Eye (tissue), 1 donor: ENCODE data around the gene BATF2.
"Not testable (repeated sequence)": the region's sequence is repeated elsewhere in the genome, so short reads cannot be mapped to it uniquely, and the experiment has no call there.

Experiments used
- DNase-seq: peaks from one replicate; pipeline ENCODE4 v3.0.0-alpha.2; 2015

Gene BATF2, protein sequence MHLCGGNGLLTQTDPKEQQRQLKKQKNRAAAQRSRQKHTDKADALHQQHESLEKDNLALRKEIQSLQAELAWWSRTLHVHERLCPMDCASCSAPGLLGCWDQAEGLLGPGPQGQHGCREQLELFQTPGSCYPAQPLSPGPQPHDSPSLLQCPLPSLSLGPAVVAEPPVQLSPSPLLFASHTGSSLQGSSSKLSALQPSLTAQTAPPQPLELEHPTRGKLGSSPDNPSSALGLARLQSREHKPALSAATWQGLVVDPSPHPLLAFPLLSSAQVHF

DNA sequence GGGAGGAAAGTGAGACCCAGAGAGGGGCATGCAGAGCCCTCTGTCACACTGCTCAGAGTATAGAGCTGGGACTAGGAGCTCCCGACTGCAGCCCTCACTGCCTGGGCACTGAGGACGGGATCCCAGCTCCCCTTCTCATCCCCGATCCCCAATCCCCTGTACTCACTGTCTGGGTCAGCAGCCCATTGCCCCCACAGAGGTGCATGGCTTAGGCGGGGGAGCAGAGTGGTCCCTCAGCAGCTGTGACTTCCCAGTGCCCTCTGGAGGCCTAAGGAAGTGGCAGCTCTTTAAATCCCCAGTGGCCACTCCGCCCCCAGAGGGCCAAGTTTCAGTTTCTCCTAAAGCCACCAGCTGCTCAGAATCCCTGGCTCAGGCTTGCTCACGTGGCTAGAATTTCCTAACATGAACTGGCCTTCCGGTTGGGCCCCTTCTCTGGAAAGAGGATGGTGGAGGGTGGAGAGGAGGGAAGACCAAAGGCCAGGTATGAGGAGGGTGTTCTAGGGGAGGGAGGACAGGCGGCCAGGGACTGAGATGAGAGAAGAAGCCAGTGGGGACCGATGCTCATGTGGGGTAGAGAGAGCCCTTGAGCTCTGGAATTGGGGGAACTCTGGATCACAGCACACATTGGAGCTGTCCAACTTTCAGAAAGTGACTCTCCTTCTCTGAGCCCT is at the start of gene BATF2:
TSS of gene BATF2 (minus strand) at position 262 of the 671 bp plus-strand sequence. CDS start at position 205, 57 bp downstream.
- peak; percentile 79 for DNase-seq

GRCh38 chr11:65045728-65046127 is 49.0 kb upstream of the BATF2 start:
- no peak for DNase-seq

DNA sequence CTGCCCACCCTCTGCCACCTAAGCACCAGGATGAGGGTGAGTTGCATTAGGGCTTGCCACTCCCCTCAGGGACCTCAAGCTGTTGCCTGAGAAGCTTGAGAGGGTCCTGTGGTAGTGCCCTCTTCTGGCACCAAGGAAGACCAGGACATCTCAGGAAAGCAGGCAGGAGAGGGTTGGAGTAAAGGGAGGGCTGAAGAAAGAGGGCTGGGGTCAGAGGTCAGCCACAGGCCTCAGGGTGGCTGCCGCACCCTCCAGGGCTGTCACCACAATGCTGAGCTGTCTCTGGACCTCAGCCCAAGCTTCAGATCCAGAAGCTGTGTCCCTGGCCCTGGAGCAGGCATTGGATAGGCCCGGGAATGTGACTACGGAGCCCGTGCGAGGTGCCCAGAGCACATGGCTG is 48.3 kb upstream of the BATF2 start:
- DNase-seq: no peak

DNA sequence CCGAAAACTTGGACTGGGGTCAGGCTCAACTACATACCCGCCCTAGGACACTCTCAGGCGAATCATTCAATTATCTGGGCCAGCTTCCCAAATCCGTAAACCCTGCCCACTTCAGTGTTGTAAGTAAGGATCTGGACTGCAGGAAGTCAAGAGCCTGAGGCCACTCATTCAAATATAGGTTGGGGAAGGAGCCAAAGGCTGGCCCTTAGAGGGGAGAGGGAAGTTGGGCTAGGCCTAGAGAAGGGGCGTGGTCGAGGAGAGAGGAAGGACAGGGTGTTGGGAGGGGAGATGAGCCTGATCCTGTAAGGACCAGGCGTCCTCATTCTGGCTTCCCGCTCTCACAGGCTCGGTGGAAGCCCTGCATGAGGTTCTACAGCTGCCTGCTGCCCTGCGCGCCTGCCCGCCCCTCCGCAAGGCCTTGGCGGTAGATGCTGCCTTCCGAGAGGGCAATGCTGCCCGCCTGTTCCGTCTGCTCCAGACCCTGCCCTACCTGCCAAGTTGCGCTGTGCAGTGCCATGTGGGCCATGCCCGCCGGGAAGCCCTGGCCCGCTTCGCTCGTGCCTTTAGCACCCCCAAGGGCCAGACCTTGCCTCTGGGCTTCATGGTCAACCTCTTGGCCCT is 47.2 kb upstream of the BATF2 start:
- DNase-seq: no peak

GRCh38 chr11:65042891-65043290 is 46.1 kb upstream of the BATF2 start:
- DNase-seq: no peak

DNA sequence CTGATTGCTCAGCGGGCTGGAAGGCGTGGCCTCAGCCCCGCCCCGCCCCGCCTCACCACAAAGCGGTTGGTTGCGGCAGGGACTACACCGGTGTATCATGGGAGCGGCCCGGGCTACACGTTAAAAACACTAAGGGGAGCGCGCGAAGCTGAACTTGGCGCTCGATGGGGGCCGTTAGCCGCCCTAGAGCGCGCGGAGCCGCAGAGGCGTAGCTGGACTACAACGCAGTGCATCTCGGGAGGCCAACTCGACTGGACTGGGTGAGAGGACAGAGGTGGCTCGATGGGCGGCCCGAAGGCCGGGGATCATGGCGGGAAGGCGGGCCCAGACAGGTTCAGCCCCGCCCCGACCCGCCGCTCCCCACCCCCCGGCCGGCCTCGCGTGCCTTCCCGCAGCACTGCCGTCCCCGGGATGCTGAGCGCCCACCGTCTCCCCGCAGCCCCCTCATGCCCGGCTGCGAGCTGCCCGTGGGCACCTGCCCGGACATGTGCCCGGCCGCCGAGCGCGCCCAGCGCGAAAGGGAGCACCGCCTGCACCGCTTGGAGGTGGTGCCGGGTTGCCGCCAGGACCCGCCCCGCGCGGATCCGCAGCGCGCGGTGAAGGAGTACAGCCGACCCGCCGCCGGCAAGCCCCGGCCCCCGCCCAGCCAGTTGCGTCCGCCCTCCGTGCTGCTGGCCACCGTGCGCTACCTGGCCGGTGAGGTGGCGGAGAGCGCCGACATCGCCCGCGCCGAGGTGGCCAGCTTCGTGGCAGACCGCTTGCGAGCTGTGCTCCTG is 44.3 kb upstream of the BATF2 start, which contains the start of gene SAC3D1:
TSS of gene SAC3D1 (plus strand) at position 364 of the 776 bp plus-strand sequence. CDS start at position 447, 83 bp downstream.
- peak; percentile 96 for DNase-seq

GRCh38 chr11:65040520-65040846 is 43.7 kb upstream of the BATF2 start:
- no peak for DNase-seq

GRCh38 chr11:65036931-65037330 is 40.2 kb upstream of the BATF2 start:
- no peak for DNase-seq

DNA sequence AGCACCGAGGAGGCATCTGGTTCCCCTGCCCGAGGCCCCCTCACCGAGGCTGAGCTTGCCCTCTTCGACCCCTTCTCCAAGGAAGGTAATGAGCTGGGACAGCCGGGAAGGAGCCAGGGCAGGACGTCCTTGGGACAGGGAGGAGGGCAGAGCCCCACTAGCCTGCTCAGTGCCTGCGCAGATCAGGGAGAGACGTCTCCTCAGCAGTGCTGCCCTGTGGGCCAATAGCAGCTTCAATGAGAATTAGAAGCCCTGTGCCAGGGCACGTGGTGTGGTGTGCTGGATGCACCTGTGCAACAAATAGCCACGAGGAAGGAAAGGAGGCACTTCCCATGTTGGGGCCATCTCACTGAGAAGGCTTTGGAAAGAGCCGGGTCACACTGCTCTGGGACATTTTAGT is 38.8 kb upstream of the BATF2 start:
- DNase-seq: peak; percentile 10

- no peak for DNase-seq
Observed at GRCh38 chr11:65034423-65034822, 37.7 kb upstream of the BATF2 start.

DNA sequence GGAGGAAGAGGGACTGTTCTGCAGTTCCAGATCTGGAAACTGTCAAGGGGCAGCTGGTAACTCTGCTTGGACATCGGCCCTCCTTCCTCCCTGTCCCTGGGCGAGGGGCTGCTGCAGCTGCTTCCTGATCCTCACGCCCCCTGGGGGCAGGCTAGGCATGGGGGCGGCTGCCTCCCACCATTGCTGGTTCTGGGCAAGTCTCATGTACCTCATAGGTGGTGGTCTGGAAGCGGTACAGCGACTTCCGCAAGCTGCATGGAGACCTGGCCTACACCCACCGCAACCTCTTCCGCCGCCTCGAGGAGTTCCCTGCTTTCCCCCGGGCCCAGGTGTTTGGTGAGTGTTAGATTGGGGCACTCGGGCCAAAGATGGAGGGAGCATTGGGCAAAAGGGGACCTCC is 35.4 kb upstream of the BATF2 start:
- no peak for DNase-seq

GRCh38 chr11:65027213-65028067 is 30.7 kb upstream of the BATF2 start, which contains the start of gene SNX15:
SNX15 (plus strand) TSS chr11:65027439; CDS start chr11:65027538, 99 bp downstream.
- DNase-seq: peak; percentile 99

DNA sequence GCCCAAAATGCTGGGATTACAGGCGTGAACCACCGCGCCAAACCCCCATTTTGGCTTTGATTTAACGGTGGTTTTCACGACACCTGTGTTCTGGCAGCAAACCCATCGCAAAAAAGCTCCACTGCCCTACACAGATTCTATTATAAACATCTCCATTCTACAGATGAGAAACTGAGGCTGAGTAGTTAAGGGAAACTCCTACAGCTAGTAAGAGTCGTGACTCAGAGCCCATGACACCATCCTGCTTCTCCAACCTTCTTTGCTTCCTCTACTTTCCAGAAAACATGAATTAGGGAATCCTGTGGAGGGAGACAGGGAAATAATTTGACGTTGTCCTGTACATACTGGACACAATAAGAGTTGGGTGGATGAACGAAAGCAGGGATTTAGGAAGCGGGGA is 30.0 kb upstream of the BATF2 start:
- DNase-seq: no peak

DNA sequence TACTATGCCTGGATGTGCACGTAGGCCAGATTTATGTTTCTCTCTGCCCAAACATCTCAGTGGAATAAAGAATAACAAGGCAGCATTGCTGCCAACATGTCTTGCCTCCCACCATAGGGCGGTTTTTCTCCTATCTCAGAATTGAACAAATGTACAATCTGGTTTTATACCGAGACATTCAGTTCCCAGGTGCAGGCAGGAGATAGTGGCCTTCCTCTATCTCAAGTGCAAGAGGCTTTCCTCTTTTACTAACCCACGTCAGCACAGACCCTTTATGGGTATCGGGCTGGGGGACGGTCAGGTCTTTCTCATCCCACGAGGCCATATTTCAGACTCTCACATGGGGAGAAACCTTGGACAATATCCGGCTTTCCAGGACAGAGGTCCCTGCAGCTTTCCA is 26.7 kb upstream of the BATF2 start:
- DNase-seq: not testable (repeated sequence)

DNA sequence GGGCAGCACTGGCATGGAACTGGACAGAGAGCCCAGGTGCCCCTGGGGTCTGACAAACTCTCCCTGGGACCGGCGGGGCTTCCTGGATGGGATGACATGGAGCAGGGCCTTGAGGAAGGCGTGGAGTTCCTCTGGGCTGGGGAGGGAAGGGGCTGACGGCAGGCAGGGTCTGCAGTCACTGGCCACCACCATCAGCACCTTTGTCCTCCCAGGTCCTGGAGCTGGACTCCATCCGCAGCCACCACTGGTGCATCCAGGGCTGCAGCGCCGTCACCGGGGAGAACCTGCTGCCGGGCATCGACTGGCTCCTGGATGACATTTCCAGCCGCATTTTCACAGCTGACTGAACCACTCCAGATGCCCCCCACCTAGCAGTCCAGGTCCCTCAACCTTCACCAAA is 24.7 kb upstream of the BATF2 start:
- DNase-seq: no peak

DNA sequence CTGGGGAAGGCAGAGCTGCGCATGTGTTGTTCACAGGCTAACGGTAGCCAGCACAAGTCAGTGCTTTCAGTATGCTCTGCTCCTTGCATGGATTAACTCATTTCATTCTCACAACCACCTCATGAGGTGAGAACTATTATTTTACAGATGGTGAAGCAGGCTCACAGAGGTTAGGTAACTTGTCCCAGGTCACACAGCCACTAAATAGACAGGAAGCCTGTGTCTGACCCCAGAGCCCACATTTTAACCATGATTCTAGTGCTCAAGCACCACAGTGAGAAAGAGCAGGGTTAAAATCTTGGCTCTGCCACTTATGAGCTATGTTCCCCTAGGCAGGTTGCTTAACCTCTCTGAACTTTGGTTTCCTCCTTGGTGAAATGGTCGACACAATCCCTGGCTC is 24.2 kb upstream of the BATF2 start:
- no peak for DNase-seq

DNA sequence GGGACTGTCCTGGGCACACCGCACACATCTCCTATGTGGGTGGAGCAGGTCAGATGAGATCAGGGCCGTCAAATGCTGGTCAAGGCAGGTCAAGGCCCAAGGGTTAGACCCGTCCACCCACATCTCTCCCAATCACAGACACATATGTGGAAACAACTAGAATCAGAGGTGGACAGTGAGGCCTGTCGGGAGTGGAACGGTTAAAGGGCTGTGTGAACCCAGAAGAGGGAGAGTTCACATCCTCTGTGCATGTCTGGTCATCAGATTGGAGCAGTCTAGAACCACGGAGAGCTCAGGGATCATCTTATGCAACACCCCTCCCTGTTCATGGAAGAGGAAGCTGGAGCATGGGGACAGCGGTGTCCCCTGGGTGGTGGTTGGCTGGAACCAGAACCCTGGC is 23.1 kb upstream of the BATF2 start:
- DNase-seq: no peak

- no peak for DNase-seq
Observed at GRCh38 chr11:65017937-65018336, 21.2 kb upstream of the BATF2 start.

DNA sequence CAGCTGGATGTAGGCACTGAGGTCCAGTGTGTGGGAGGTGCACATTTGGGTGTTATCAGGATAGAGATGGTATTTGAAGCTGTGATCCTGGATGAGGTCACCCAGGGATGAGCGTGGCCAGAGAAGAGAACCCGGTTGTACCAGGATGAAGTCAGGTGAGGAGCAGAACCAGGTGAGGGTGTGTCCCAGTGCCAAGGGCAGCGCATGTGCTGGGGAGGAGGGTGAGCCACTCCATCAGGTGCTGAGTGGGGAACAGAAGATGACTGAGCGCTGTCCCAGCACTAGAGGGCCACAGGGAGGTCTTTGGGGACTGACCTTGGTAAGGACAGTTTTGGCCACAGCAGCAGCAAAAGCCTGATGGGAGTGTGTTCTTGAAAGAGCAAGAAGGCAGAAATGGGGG is 19.9 kb upstream of the BATF2 start:
- no peak for DNase-seq

DNA sequence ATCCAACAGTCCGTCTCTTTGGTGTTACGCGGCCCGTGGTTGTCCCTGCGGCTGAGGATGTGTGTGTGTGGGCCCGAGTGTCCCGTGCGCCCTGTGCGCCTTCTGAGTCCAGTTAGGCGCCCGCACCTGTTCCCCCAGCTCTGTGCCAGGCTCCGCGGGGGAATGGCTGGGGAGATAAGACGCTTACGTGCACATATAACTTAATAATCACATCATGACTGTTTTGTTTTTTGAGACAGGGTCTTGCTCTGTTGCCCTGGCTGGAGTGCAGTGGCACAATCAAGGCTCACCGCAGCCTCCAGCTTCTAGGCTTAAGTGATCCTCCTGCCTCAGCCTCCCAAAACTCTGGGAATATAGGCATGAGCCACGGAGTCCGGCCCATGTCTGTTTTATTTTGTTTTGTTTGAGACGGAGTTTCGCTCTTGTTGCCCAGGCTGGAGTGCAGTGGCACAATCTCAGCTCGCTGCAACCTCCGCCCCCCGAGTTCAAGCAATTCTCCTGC is 18.0 kb upstream of the BATF2 start:
- no peak for DNase-seq

GRCh38 chr11:65013888-65014725 is 17.3 kb upstream of the BATF2 start, which contains the start of gene ARL2:
ARL2 (plus strand) TSS chr11:65014160; CDS start chr11:65014208, 48 bp downstream.
- peak; percentile 97 for DNase-seq
